IMR-90 (cell line): ENCODE measurements around the gene FCGR2B. TPM values are rescaled to one million over a fixed set of nuclear protein-coding genes. Genes with fewer than 3 reads are reported as not detected.

Source experiments
- ATAC-seq: fragments of 200-7000 bp; cut with Tn5 transposase; 2 replicates; pipeline ENCODE4 v1.9.1; 2020; ENCODE audit warnings: low read depth, mild to moderate bottlenecking, moderate library complexity
- BruUV-seq: library from RNA; stranded (reverse); fragments of 400-500 nt; replicated peaks from 2 replicates; lab custom pipeline; 2021; lab: Mats Ljungman, UMichigan
- CTCF ChIA-PET: fragments of 300-600 bp; formaldehyde crosslinking; extraction: SDS; loops from one replicate; lab custom pipeline; 2021; ENCODE audit warnings: antibody characterized with exemption; lab: Yijun Ruan, JAX
- POLR2A ChIA-PET: fragments of 300-600 bp; sonication (Branson Sonifier 250); formaldehyde crosslinking; loops from one replicate; lab custom pipeline; 2022; ENCODE audit warnings: antibody characterized with exemption; ENCODE audit not compliant: unreplicated experiment; lab: Charles Lee
- DNase-seq: peaks from one replicate; pipeline ENCODE4 v3.0.0; 2013
- H2AFZ ChIP-seq: replicated peaks from 2 replicates; pipeline ENCODE3; 2013; ENCODE audit warnings: low read length, mild to moderate bottlenecking; ENCODE audit not compliant: poor library complexity
- H2AK5ac ChIP-seq: 2 replicates; pipeline ENCODE4 v1.6.1; 2013; ENCODE audit warnings: low read depth, low read length, inconsistent platforms
- H2AK9ac ChIP-seq: replicated peaks from 2 replicates; pipeline ENCODE3; 2013; ENCODE audit warnings: mild to moderate bottlenecking, low read depth, low read length, moderate library complexity; ENCODE audit not compliant: poor library complexity
- H2BK120ac ChIP-seq: 2 replicates; pipeline ENCODE4 v1.6.1; 2013; ENCODE audit warnings: low read depth, low read length, inconsistent platforms
- H2BK15ac ChIP-seq: 3 replicates; pipeline ENCODE4 v1.6.1; 2013; ENCODE audit warnings: low read depth, low read length, inconsistent platforms
- H2BK20ac ChIP-seq: 2 replicates; pipeline ENCODE4 v1.6.1; 2013; ENCODE audit warnings: low read depth, mild to moderate bottlenecking, inconsistent platforms, low read length, moderate library complexity
- H2BK5ac ChIP-seq: 2 replicates; pipeline ENCODE4 v1.6.1; 2013; ENCODE audit warnings: mild to moderate bottlenecking, low read depth, low read length, inconsistent platforms; ENCODE audit not compliant: poor library complexity, severe bottlenecking
- H3K14ac ChIP-seq: replicated peaks from 2 replicates; pipeline ENCODE4 v1.6.1; 2013; ENCODE audit warnings: low read depth, low read length, inconsistent platforms
- H3K18ac ChIP-seq: 2 replicates; pipeline ENCODE4 v1.6.1; 2013; ENCODE audit warnings: low read depth, low read length, control low read depth
- H3K23ac ChIP-seq: 2 replicates; pipeline ENCODE4 v1.6.1; 2013; ENCODE audit warnings: low read depth, low read length, inconsistent platforms
- H3K27ac ChIP-seq: 2 replicates; pipeline ENCODE4 v1.5.1; 2013; ENCODE audit warnings: mild to moderate bottlenecking, control low read depth, low read length; ENCODE audit not compliant: insufficient read depth
- H3K27me3 ChIP-seq: 2 replicates; pipeline ENCODE4 v1.6.1; 2013; ENCODE audit warnings: low read length; ENCODE audit not compliant: control insufficient read depth, insufficient read depth
- H3K36me3 ChIP-seq: 2 replicates; pipeline ENCODE4 v1.6.1; 2013; ENCODE audit warnings: low read length, mixed read lengths; ENCODE audit not compliant: control insufficient read depth, insufficient read depth
- H3K4ac ChIP-seq: 2 replicates; pipeline ENCODE4 v1.6.1; 2013; ENCODE audit warnings: low read depth, low read length, inconsistent platforms
- H3K4me1 ChIP-seq: 2 replicates; pipeline ENCODE4 v1.6.1; 2013; ENCODE audit warnings: low read length, mixed read lengths; ENCODE audit not compliant: control insufficient read depth, insufficient read depth
- H3K4me2 ChIP-seq: 2 replicates; pipeline ENCODE4 v1.6.1; 2013; ENCODE audit warnings: low read depth, mild to moderate bottlenecking, control low read depth, low read length, moderate library complexity
- H3K4me3 ChIP-seq: 2 replicates; pipeline ENCODE4 v1.5.1; 2013; ENCODE audit warnings: low read depth, mild to moderate bottlenecking, control low read depth, low read length, moderate library complexity; ENCODE audit not compliant: insufficient read depth
- H3K56ac ChIP-seq: 2 replicates; pipeline ENCODE4 v1.6.1; 2013; ENCODE audit warnings: low read length, inconsistent platforms; ENCODE audit not compliant: insufficient read depth; ENCODE audit errors: extremely low read depth
- H3K79me1 ChIP-seq, 2 experiments: 2 replicates each; pipeline ENCODE4 v1.6.1; 2013; ENCODE audit warnings: low read length in 2 of 2, inconsistent platforms in 1 of 2, low read depth in 1 of 2
- H3K9ac ChIP-seq: 2 replicates; pipeline ENCODE4 v1.6.1; 2013; ENCODE audit warnings: low read depth, low read length, control low read depth
- H3K9me1 ChIP-seq: 2 replicates; pipeline ENCODE4 v1.6.1; 2013; ENCODE audit warnings: low read length, inconsistent platforms; ENCODE audit not compliant: insufficient read depth
- H3K9me3 ChIP-seq: 2 replicates; pipeline ENCODE4 v1.6.1; 2013; ENCODE audit warnings: low read length; ENCODE audit not compliant: control insufficient read depth, insufficient read depth
- H4K20me1 ChIP-seq: 2 replicates; pipeline ENCODE4 v1.6.1; 2013; ENCODE audit warnings: low read length, inconsistent platforms; ENCODE audit not compliant: insufficient read depth
- H4K5ac ChIP-seq: 2 replicates; pipeline ENCODE4 v1.6.1; 2013; ENCODE audit warnings: mild to moderate bottlenecking, low read depth, low read length, control low read depth
- H4K8ac ChIP-seq, 2 experiments: 2 replicates each; pipeline ENCODE4 v1.6.1; 2013; ENCODE audit warnings: low read depth in 2 of 2, low read length in 2 of 2, control low read depth in 1 of 2, inconsistent platforms in 1 of 2
- H4K91ac ChIP-seq: 2 replicates; pipeline ENCODE4 v1.6.1; 2013; ENCODE audit warnings: low read depth, low read length, inconsistent platforms; ENCODE audit not compliant: insufficient read depth
- CEBPB ChIP-seq: IDR thresholded peaks from 2 replicates; pipeline ENCODE4 v1.6.1; 2012; ENCODE audit warnings: low read depth, low read length, improper control_type of control experiment
- SMC3 ChIP-seq: fragments of 150-350 bp; IDR thresholded peaks from 2 replicates; pipeline ENCODE4 v1.6.1; 2016; ENCODE audit warnings: low read depth, mild to moderate bottlenecking, antibody characterized with exemption, low read length, moderate library complexity
- WGBS, 2 experiments: methylation state at CpG; one replicate each; pipeline versions ENCODE4 v1.1.5 to v1.1.7; 2013; ENCODE audit warnings: missing lambda C conversion rate in 2 of 2; ENCODE audit not compliant: insufficient read length in 1 of 2; ENCODE audit errors: extremely low coverage in 2 of 2; 5-methylcytosine and 5-hydroxymethylcytosine counted together
- dilution Hi-C: fragments of 300-500 bp; cut with HindIII; formaldehyde crosslinking; loops from one replicate; pipeline ENCODE4 v1.14.3; 2018; ENCODE audit warnings: low sequenced_read_pairs; ENCODE audit not compliant: unreplicated experiment
- in situ Hi-C: fragments of 300-500 bp; cut with MboI; formaldehyde crosslinking; loops from 3 replicates; pipeline ENCODE4 v1.14.3; 2019; ENCODE audit warnings: low sequenced_read_pairs, inconsistent platforms, mixed read lengths
- intact Hi-C: fragments of 100-400 bp; cut with micrococcal nuclease; formaldehyde crosslinking; loops from 2 replicates; pipeline ENCODE4 v1.10.0; 2022
- polyA plus RNA-seq, 3 experiments: library from polyadenylated mRNA; depleted of rRNA; stranded (reverse); fragments of >200 nt; gene quantifications; 2 replicates each; pipeline ENCODE4 v1.2.3, GENCODE V29; 2012; ENCODE audit warnings: low replicate concordance in 1 of 3
- total RNA-seq: library from RNA; depleted of rRNA; stranded (reverse); fragments of >200 nt; gene quantifications from 2 replicates; pipeline ENCODE4 v1.2.3, GENCODE V29; 2012

FCGR2B gene
- total and polyA plus RNA-seq, 2 of the 4 experiments (the other 2 are of a cell fraction) = not detected

DNA sequence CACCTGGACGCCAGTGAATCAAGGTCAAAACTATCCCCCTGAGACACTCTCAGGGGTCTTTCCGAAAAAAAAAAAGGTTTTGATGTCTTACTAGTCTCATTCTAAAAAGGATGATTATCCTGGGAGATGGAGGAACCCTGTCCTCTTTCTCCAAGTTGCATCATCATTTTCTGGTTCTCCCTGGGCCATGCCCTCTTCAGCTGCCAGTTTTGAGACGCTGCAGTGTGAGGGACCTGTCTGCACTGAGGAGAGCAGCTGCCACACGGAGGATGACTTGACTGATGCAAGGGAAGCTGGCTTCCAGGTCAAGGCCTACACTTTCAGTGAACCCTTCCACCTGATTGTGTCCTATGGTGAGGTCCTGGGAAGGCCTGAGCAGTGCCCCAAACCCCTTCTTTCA, 47.6 kb downstream of the FCGR2B start:
- no peak overlapping the region for H2BK15ac ChIP-seq
- H3K27ac ChIP-seq = no peak overlapping the region
- POLR2A ChIA-PET = no interaction called here
- H3K9ac ChIP-seq = no peak overlapping the region
- no TSS peak for BruUV-seq
- no peak overlapping the region for H3K4me3 ChIP-seq
- H3K4me2 ChIP-seq = no peak overlapping the region
- H4K91ac ChIP-seq = no peak overlapping the region
- no peak for TF ChIP-seq SMC3
- peak; percentile 43 for TF ChIP-seq CEBPB
- H3K36me3 ChIP-seq = no peaks in the 10 kb centered on the region
- H3K27me3 ChIP-seq = no peaks in the 10 kb centered on the region
- no peak overlapping the region for H2BK120ac ChIP-seq
- H3K18ac ChIP-seq = no peak overlapping the region
- no peaks in the 10 kb centered on the region for H3K79me1 ChIP-seq
- no peak overlapping the region for H2AK5ac ChIP-seq
- peaks cover 10% of the 10 kb centered on the region for H3K4me1 ChIP-seq
- dilution Hi-C loops = no loop called here
- ATAC-seq (no peak), DNase-seq (no peak)
- H2BK5ac ChIP-seq = no peak overlapping the region
- peak overlapping the region; percentile 73 for H2AK9ac ChIP-seq
- H2AFZ ChIP-seq = peak overlapping the region; percentile 26
- no peak overlapping the region for H3K14ac ChIP-seq
- H3K9me1 ChIP-seq = peaks cover 6% of the 10 kb centered on the region; the same call in 1 of the 2 replicates
- H4K5ac ChIP-seq = no peak overlapping the region
- H3K23ac ChIP-seq = no peak overlapping the region
- H4K8ac ChIP-seq = no peak overlapping the region
- H2BK20ac ChIP-seq = no peak overlapping the region
- CTCF ChIA-PET = interaction anchor here (1.2 kb wide), 1 partner anchor 9 kb away, joined by 3 read pairs; no protein-coding TSS in a partner anchor
- no peak overlapping the region for H3K56ac ChIP-seq
- in situ Hi-C loops = no loop called here
- no peak overlapping the region for H3K4ac ChIP-seq
- 50% methylated on average over 1 of the region's 4 CpGs; no CpG with 5 or more reads in 1 of the 2 experiments for WGBS, 2 experiments
- no peaks in the 10 kb centered on the region for H3K9me3 ChIP-seq
- intact Hi-C loops = no loop called here
- peaks cover 4% of the 10 kb centered on the region; the same call in 1 of the 2 replicates for H4K20me1 ChIP-seq
